Measurements from ENCODE around the gene PPP2R2B.

- no peak for TF ChIP-seq POLR2A (IDR thresholded peaks at IDR 0.05)
- TF ChIP-seq CTCF (IDR thresholded peaks at IDR 0.05): no peak
Measured at GRCh38 chr5:146672866-146673265, 205.7 kb downstream of the PPP2R2B start.

Data from esophagus squamous epithelium (tissue), 4 donors.